ENCODE measurements around the gene MCC. TPM values are rescaled to one million over a fixed set of nuclear protein-coding genes. Genes with fewer than 3 reads are reported as not detected.

Gene MCC
- total and polyA plus RNA-seq, 2 experiments from 2014 or later, result 8.3 to 31.5 TPM

DNA sequence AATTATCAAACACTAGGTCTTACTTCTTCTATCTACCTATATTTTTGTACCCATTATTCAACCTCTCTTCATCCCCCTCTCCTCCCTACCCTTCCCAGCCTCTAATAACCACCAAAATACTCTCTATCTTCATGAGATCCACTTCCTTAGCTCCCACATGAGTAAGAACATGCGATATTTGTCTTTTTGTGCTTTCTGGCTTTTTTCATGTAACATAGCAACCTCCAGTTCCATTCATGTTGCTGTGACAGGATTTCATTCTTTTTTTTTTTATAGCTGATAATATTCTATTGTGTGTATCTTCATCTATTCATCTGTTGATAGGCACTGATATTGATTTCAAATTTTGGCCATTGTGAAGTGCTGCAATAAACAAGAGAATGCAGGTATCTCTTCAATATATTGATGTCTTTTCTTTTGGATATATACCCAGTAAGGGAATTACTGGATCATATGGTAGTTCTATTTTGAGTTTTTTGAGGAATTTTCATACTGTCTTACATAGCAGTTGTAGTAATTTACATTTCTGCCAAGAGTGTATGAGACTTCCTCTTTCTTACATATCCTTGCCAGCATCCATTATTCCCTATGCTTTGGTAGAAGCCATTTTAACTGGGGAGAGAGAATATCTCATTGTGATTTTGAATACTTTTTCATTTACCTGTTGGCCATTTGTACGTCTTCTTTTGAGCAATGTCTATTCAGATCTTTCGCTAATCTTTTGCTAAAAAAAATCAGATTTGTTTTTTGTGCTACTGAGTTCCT, 354.9 kb downstream of the MCC start:
- no peaks in the 10 kb centered on the region for H3K9me2 ChIP-seq (replicated peaks; ENCODE audit: insufficient read depth)
- TF ChIP-seq EZH2 (IDR thresholded peaks at IDR 0.05; ENCODE audit: borderline replicate concordance), result no peak
- TF ChIP-seq EZH2phosphoT487 (IDR thresholded peaks at IDR 0.05; ENCODE audit: low read depth, severe bottlenecking, unreplicated experiment), result no peak
- TF ChIP-seq, protein P1, sequence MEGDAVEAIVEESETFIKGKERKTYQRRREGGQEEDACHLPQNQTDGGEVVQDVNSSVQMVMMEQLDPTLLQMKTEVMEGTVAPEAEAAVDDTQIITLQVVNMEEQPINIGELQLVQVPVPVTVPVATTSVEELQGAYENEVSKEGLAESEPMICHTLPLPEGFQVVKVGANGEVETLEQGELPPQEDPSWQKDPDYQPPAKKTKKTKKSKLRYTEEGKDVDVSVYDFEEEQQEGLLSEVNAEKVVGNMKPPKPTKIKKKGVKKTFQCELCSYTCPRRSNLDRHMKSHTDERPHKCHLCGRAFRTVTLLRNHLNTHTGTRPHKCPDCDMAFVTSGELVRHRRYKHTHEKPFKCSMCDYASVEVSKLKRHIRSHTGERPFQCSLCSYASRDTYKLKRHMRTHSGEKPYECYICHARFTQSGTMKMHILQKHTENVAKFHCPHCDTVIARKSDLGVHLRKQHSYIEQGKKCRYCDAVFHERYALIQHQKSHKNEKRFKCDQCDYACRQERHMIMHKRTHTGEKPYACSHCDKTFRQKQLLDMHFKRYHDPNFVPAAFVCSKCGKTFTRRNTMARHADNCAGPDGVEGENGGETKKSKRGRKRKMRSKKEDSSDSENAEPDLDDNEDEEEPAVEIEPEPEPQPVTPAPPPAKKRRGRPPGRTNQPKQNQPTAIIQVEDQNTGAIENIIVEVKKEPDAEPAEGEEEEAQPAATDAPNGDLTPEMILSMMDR (IDR thresholded peaks at IDR 0.05; ENCODE audit: poor library complexity), result no peak
- peaks cover 4% of the 10 kb centered on the region for H3K79me2 ChIP-seq
- H3K4me3 ChIP-seq, result no peak overlapping the region
- H3K27me3 ChIP-seq, result no peaks in the 10 kb centered on the region
- no peak overlapping the region for H3K4me2 ChIP-seq
- no peak overlapping the region for H3K27ac ChIP-seq
- H3K4me1 ChIP-seq (ENCODE audit: insufficient read depth), result no peaks in the 10 kb centered on the region
- H3K36me3 ChIP-seq (replicated peaks; ENCODE audit: insufficient read depth, low read depth), result no peaks in the 10 kb centered on the region
- H4K20me1 ChIP-seq (ENCODE audit: insufficient read depth, poor library complexity, severe bottlenecking), result no peaks in the 10 kb centered on the region
- no peak for DNase-seq (ENCODE audit: low spot score)
- no peak overlapping the region for H2AFZ ChIP-seq
- H3K9me3 ChIP-seq (ENCODE audit: low read depth), result no peaks in the 10 kb centered on the region
- 98% methylated on average over 3 of the region's 3 CpGs for WGBS (ENCODE audit: low lambda C conversion rate, missing lambda C conversion rate)

DNA sequence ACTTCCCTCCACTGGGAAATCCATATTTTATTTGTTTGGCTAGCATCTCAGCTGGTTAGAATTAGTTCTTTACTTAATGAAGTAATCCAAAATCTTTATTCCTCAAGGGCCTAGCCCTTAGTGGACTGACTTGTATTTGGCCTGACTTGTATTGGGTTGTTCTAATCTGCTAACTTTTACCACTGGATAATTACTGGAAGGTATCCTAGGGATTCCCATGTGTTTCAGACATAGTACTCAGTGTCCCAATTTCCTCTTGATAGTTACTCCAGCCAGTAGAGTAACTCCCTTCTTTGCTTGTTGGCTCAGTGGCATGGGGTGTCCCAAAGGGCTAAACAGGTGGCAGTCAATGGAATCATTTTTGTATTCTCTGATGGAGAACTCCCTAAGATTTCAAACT, 355.7 kb downstream of the MCC start:
- TF ChIP-seq, protein P1 (IDR thresholded peaks at IDR 0.05; ENCODE audit: poor library complexity), result no peak
- TF ChIP-seq EZH2phosphoT487 (IDR thresholded peaks at IDR 0.05; ENCODE audit: low read depth, severe bottlenecking, unreplicated experiment) (no peak), EZH2 (IDR thresholded peaks at IDR 0.05; ENCODE audit: borderline replicate concordance) (no peak)
- peaks cover 4% of the 10 kb centered on the region for H3K79me2 ChIP-seq
- H3K9me3 ChIP-seq (ENCODE audit: low read depth), result no peaks in the 10 kb centered on the region
- no peak overlapping the region for H3K4me2 ChIP-seq
- no peak overlapping the region for H3K4me3 ChIP-seq
- DNase-seq (ENCODE audit: low spot score), result no peak
- no peaks in the 10 kb centered on the region for H3K36me3 ChIP-seq (replicated peaks; ENCODE audit: insufficient read depth, low read depth)
- H3K9me2 ChIP-seq (replicated peaks; ENCODE audit: insufficient read depth), result no peaks in the 10 kb centered on the region
- no peaks in the 10 kb centered on the region for H3K4me1 ChIP-seq (ENCODE audit: insufficient read depth)
- no peaks in the 10 kb centered on the region for H4K20me1 ChIP-seq (ENCODE audit: insufficient read depth, poor library complexity, severe bottlenecking)
- H3K27me3 ChIP-seq, result no peaks in the 10 kb centered on the region
- H2AFZ ChIP-seq, result no peak overlapping the region
- H3K27ac ChIP-seq, result no peak overlapping the region

DNA sequence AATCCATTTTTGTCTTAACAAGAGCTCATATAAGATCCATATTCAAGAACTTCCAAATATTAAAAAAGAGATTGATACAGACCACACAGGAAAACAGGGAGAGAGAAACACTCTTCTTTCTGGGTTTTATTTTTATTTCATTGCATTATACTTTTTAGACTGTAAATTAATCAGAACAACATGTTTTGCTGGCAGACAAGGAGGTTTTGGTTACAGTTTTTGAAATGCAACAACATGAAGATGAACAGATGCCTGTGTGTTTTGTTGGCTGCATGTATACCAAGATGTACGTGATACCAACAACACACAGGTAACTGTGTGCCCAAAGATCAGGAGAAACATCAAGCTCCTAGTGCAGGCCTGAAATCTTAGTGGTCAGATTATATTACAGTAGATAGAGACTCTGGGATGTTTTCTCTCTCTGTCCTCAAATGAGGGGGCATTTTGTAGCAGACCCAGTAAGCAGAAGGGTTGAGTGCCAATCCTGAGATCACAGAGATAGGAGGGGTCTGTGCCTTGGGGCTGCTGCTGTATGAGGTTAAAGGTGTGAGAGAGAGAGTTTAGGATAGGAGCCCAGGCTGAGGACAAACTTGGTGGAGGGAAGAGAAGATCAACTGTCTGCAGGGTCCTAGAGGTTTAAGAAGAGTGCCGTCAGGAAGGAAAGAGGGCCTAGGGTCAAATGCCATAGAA, 359.5 kb downstream of the MCC start:
- H2AFZ ChIP-seq, result no peak overlapping the region
- no peaks in the 10 kb centered on the region for H3K36me3 ChIP-seq (replicated peaks; ENCODE audit: insufficient read depth, low read depth)
- H3K9me3 ChIP-seq (ENCODE audit: low read depth), result no peaks in the 10 kb centered on the region
- 40% methylated on average over 2 of the region's 2 CpGs for WGBS (ENCODE audit: low lambda C conversion rate, missing lambda C conversion rate)
- TF ChIP-seq EZH2 (IDR thresholded peaks at IDR 0.05; ENCODE audit: borderline replicate concordance), result no peak
- TF ChIP-seq, protein P1 (IDR thresholded peaks at IDR 0.05; ENCODE audit: poor library complexity), result no peak
- TF ChIP-seq EZH2phosphoT487 (IDR thresholded peaks at IDR 0.05; ENCODE audit: low read depth, severe bottlenecking, unreplicated experiment), result no peak
- H3K27ac ChIP-seq, result no peak overlapping the region
- H3K27me3 ChIP-seq, result no peaks in the 10 kb centered on the region
- H3K9me2 ChIP-seq (replicated peaks; ENCODE audit: insufficient read depth), result no peaks in the 10 kb centered on the region
- H3K79me2 ChIP-seq, result peaks cover 4% of the 10 kb centered on the region
- no peak overlapping the region for H3K4me2 ChIP-seq
- H3K4me3 ChIP-seq, result no peak overlapping the region
- peaks cover 12% of the 10 kb centered on the region for H3K4me1 ChIP-seq (ENCODE audit: insufficient read depth)
- H4K20me1 ChIP-seq (ENCODE audit: insufficient read depth, poor library complexity, severe bottlenecking), result no peaks in the 10 kb centered on the region
- DNase-seq (ENCODE audit: low spot score), result no peak

All from hepatocyte (in vitro differentiated cells).